Upper lobe of left lung (tissue), 4 donors: Measurements from ENCODE around the gene P2RY6.

ENCODE experiments used
- CTCF ChIP-seq, 6 experiments: fragments of 450-650 bp in 4 of 6; fragments of 200-600 bp in 2 of 6; sonication (generic) in 2 of 6; IDR thresholded peaks; one replicate each; pipeline ENCODE4 v1.5.1; 2016 to 2019; ENCODE audit warnings: antibody characterized with exemption in 6 of 6
- EP300 ChIP-seq, 4 donors: sonication (generic); formaldehyde crosslinking; IDR thresholded peaks; one replicate each; pipeline ENCODE4 v1.5.1; 2017; ENCODE audit warnings: antibody characterized with exemption in 4 of 4, control low read depth in 2 of 4
- POLR2A ChIP-seq, 4 donors: fragments of 450-650 bp; IDR thresholded peaks; one replicate each; pipeline ENCODE4 v1.5.1; 2016 to 2017; ENCODE audit warnings: antibody characterized with exemption in 4 of 4, mild to moderate bottlenecking in 2 of 4
- POLR2AphosphoS5 ChIP-seq, 2 donors: sonication (generic); formaldehyde crosslinking; IDR thresholded peaks; one replicate each; pipeline ENCODE4 v1.5.1; 2017; ENCODE audit warnings: antibody characterized with exemption in 2 of 2

- TF ChIP-seq CTCF (IDR thresholded peaks at IDR 0.05) (no peak), EP300 (IDR thresholded peaks at IDR 0.05) (no peak), POLR2AphosphoS5 (IDR thresholded peaks at IDR 0.05) (no peak), POLR2A (IDR thresholded peaks at IDR 0.05) (no peak)
These were observed 33.0 kb upstream of the P2RY6 start for GRCh38 chr11:73239111-73239521.
